SK-N-SH (cell line): Measurements from ENCODE around the gene IFNL1. TPM values are rescaled to one million over a fixed set of nuclear protein-coding genes. Genes with fewer than 3 reads are reported as not detected.
A peak's percentile ranks its signal among the peaks of the same experiment; 100 is the strongest.

ENCODE experiments used
- CTCF ChIA-PET: fragments of 300-600, 350-600 bp; formaldehyde crosslinking; extraction: SDS; loops from one replicate; lab custom pipeline; 2021; lab: Yijun Ruan, JAX
- POLR2A ChIA-PET: fragments of 350-600 bp; sonication (Branson Sonifier 250); formaldehyde crosslinking; extraction: SDS; loops from one replicate; lab custom pipeline; 2020; ENCODE audit warnings: antibody characterized with exemption, inconsistent platforms; lab: Yijun Ruan, JAX
- DNase-seq: peaks from one replicate; pipeline ENCODE4 v3.0.0; 2012
- H2AFZ ChIP-seq: fragments of 200-600 bp; sonication (generic); 2 replicates; pipeline ENCODE4 v1.8.1; 2016; ENCODE audit warnings: antibody characterized with exemption, mild to moderate bottlenecking, low read depth
- H3F3A ChIP-seq: fragments of 200-600 bp; sonication (generic); replicated peaks from 2 replicates; pipeline ENCODE3; 2016; ENCODE audit warnings: antibody characterized with exemption, mild to moderate bottlenecking; ENCODE audit not compliant: insufficient read depth
- H3K27ac ChIP-seq, 2 experiments: fragments of 200-500 bp in 1 of 2; fragments of 200-600 bp in 1 of 2; sonication (Bioruptor generic) in 1 of 2; sonication (generic), shearing (Covaris generic) in 1 of 2; 2 replicates each; pipeline versions ENCODE4 v1.5.1 to v1.6.1; 2014 to 2016; ENCODE audit warnings: low read depth in 2 of 2, inconsistent platforms in 1 of 2, low read length in 1 of 2, mild to moderate bottlenecking in 1 of 2, mixed read lengths in 1 of 2
- H3K27me3 ChIP-seq: fragments of 200-600 bp; sonication (generic), shearing (Covaris generic); 2 replicates; pipeline ENCODE4 v1.6.1; 2016; ENCODE audit warnings: mixed run types; ENCODE audit not compliant: insufficient read depth
- H3K36me3 ChIP-seq, 2 experiments: fragments of 200-500 bp in 1 of 2; fragments of 200-600 bp in 1 of 2; sonication (Bioruptor generic) in 1 of 2; sonication (generic) in 1 of 2; replicated peaks in 1 of 2; 2 replicates each; pipeline versions ENCODE3 to v1.5.1; 2014 to 2016; ENCODE audit warnings: low read length in 1 of 2, mild to moderate bottlenecking in 1 of 2; ENCODE audit not compliant: insufficient read depth in 2 of 2, control insufficient read depth in 1 of 2
- H3K4me1 ChIP-seq, 2 experiments: fragments of 200-500 bp in 1 of 2; fragments of 200-600 bp in 1 of 2; sonication (Bioruptor generic) in 1 of 2; sonication (generic), shearing (Covaris generic) in 1 of 2; 2 replicates each; pipeline versions ENCODE4 v1.5.1 to v1.6.1; 2014 to 2016; ENCODE audit warnings: low read depth in 1 of 2, low read length in 1 of 2, mixed run types in 1 of 2; ENCODE audit not compliant: insufficient read depth in 2 of 2, control insufficient read depth in 1 of 2
- H3K4me2 ChIP-seq: fragments of 200-600 bp; sonication (generic), shearing (Covaris generic); 2 replicates; pipeline ENCODE4 v1.6.1; 2017; ENCODE audit warnings: mixed run types
- H3K4me3 ChIP-seq, 2 experiments: fragments of 200-500 bp in 1 of 2; fragments of 200-600 bp in 1 of 2; sonication (Bioruptor generic) in 1 of 2; sonication (generic), shearing (Covaris generic) in 1 of 2; 2 replicates each; pipeline versions ENCODE4 v1.5.1 to v1.8.1; 2014 to 2016; ENCODE audit warnings: low read depth in 2 of 2, inconsistent platforms in 1 of 2, low read length in 1 of 2, mild to moderate bottlenecking in 1 of 2, mixed read lengths in 1 of 2, moderate library complexity in 1 of 2
- H3K79me2 ChIP-seq: fragments of 200-600 bp; sonication (generic); 2 replicates; pipeline ENCODE4 v1.8.1; 2017; ENCODE audit warnings: mild to moderate bottlenecking; ENCODE audit not compliant: insufficient read depth
- H3K9ac ChIP-seq: fragments of 200-600 bp; sonication (generic); 2 replicates; pipeline ENCODE4 v1.6.1; 2017; ENCODE audit warnings: mixed run types
- H3K9me2 ChIP-seq: fragments of 200-600 bp; sonication (generic); 2 replicates; pipeline ENCODE4 v1.6.1; 2017; ENCODE audit warnings: mixed run types
- H3K9me3 ChIP-seq: fragments of 200-600 bp; sonication (generic); 2 replicates; pipeline ENCODE4 v1.6.1; 2017; ENCODE audit warnings: mixed run types, mild to moderate bottlenecking, moderate library complexity
- H4K20me1 ChIP-seq: fragments of 200-600 bp; sonication (generic); 2 replicates; pipeline ENCODE4 v1.6.1; 2017; ENCODE audit warnings: mild to moderate bottlenecking, mixed run types; ENCODE audit not compliant: insufficient read depth
- CHD2 ChIP-seq: fragments of 150-350 bp; IDR thresholded peaks from 2 replicates; pipeline ENCODE4 v1.6.1; 2018; ENCODE audit warnings: low read length; ENCODE audit not compliant: partially characterized antibody
- EZH2phosphoT487 ChIP-seq: fragments of 200-600 bp; sonication (generic); IDR thresholded peaks from 2 replicates; pipeline ENCODE4 v1.6.1; 2017; ENCODE audit warnings: low read depth, mixed run types, mild to moderate bottlenecking, antibody characterized with exemption, moderate library complexity, borderline replicate concordance
- GABPA ChIP-seq: IDR thresholded peaks from 2 replicates; pipeline ENCODE4 v1.4.0; 2012; ENCODE audit warnings: low read depth, mild to moderate bottlenecking
- JUND ChIP-seq: IDR thresholded peaks from 2 replicates; pipeline ENCODE4 v1.4.0; 2012
- MEF2A ChIP-seq: IDR thresholded peaks from 2 replicates; pipeline ENCODE4 v1.4.0; 2012; ENCODE audit warnings: low read depth, borderline replicate concordance
- MXI1 ChIP-seq: IDR thresholded peaks from 2 replicates; pipeline ENCODE4 v1.6.1; 2012; ENCODE audit warnings: mild to moderate bottlenecking, low read depth, low read length, improper control_type of control experiment
- ZBTB33 ChIP-seq: IDR thresholded peaks from 2 replicates; pipeline ENCODE4 v1.4.0; 2012; ENCODE audit warnings: low read depth, borderline replicate concordance
- WGBS: methylation state at CpG from one replicate; pipeline ENCODE4 v1.1.6; 2017; ENCODE audit warnings: low lambda C conversion rate; 5-methylcytosine and 5-hydroxymethylcytosine counted together
- polyA plus RNA-seq, 3 experiments: library from polyadenylated mRNA; depleted of rRNA; stranded (reverse); fragments of >200 nt; gene quantifications; 2 replicates each; pipeline ENCODE4 v1.2.3, GENCODE V29; 2012
- TF ChIP-seq, protein P1 (sequence below): IDR thresholded peaks from 2 replicates; pipeline ENCODE4 v1.4.0; 2012; ENCODE audit warnings: low read depth, borderline replicate concordance
- TF ChIP-seq, protein P2 (sequence below): fragments of 200-600 bp; sonication (generic); IDR thresholded peaks from 2 replicates; pipeline ENCODE4 v1.6.1; 2017; ENCODE audit warnings: antibody characterized with exemption, mild to moderate bottlenecking, moderate library complexity

The IFNL1 gene
- polyA plus RNA-seq, 1 of the 3 experiments (the other 2 are of a cell fraction) = not detected

DNA sequence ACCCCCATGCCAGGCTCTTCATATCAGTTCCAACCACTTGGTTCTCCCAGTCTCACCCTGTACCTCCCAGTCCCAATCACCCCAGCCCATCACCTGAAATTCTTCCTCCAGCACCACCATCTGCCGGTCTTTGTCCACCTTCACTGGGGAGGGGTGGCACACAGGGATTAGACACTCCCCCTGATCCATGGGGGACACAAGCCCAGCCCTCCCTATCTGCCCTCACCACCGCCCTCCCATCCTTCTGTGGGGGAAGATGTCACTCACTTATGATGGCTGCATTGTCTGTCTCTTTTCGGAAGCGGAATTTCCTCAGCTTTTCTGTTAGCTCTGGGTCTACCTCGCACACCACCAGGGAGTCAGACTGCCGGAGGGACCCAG is 39.0 kb downstream of the IFNL1 start:
- H3K9me3 ChIP-seq = no peaks in the 10 kb centered on the region
- no peak overlapping the region for H3K27ac ChIP-seq
- H3K9ac ChIP-seq = no peak overlapping the region
- H2AFZ ChIP-seq = no peak overlapping the region
- peak; percentile 14 for DNase-seq
- peaks cover 6% of the 10 kb centered on the region for H3F3A ChIP-seq
- no peaks in the 10 kb centered on the region for H3K27me3 ChIP-seq
- no peak overlapping the region for H3K4me3 ChIP-seq
- H3K36me3 ChIP-seq = no peaks in the 10 kb centered on the region
- H3K4me1 ChIP-seq = no peaks in the 10 kb centered on the region
- WGBS = 77% methylated on average over 6 of the region's 6 CpGs
- H3K9me2 ChIP-seq = no peaks in the 10 kb centered on the region
- no peaks in the 10 kb centered on the region for H4K20me1 ChIP-seq
- POLR2A ChIA-PET = no interaction called here
- no peak overlapping the region for H3K4me2 ChIP-seq
- H3K79me2 ChIP-seq = no peaks in the 10 kb centered on the region
- CTCF ChIA-PET = interaction anchor here (1.6 to 4.1 kb wide), 2 partner anchors 213 to 225 kb away, joined by 5 to 22 read pairs; no protein-coding TSS in a partner anchor
- TF ChIP-seq JUND = no peak
- TF ChIP-seq MEF2A = no peak
- no peak for TF ChIP-seq CHD2
- TF ChIP-seq GABPA = no peak

- Histone ChIP-seq H2AFZ (no peak overlapping the region), H3K27me3 (no peaks in the 10 kb centered on the region), H3K79me2 (no peaks in the 10 kb centered on the region), H3K9me3 (no peaks in the 10 kb centered on the region), H3K4me2 (no peak overlapping the region), H3K9me2 (no peaks in the 10 kb centered on the region), H3K4me3 (no peak overlapping the region), H3K9ac (no peak overlapping the region), H3K4me1 (peaks cover 0 to 5% of the 10 kb centered on the region in 2 experiments; a peak in 1 of 4 replicates), H3K27ac (no peak overlapping the region), H4K20me1 (no peaks in the 10 kb centered on the region), H3K36me3 (no peaks in the 10 kb centered on the region), H3F3A (peaks cover 6% of the 10 kb centered on the region)
- DNase-seq = no peak
- TF ChIP-seq, protein P1, sequence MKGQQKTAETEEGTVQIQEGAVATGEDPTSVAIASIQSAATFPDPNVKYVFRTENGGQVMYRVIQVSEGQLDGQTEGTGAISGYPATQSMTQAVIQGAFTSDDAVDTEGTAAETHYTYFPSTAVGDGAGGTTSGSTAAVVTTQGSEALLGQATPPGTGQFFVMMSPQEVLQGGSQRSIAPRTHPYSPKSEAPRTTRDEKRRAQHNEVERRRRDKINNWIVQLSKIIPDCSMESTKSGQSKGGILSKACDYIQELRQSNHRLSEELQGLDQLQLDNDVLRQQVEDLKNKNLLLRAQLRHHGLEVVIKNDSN = no peak
- TF ChIP-seq, protein P2, sequence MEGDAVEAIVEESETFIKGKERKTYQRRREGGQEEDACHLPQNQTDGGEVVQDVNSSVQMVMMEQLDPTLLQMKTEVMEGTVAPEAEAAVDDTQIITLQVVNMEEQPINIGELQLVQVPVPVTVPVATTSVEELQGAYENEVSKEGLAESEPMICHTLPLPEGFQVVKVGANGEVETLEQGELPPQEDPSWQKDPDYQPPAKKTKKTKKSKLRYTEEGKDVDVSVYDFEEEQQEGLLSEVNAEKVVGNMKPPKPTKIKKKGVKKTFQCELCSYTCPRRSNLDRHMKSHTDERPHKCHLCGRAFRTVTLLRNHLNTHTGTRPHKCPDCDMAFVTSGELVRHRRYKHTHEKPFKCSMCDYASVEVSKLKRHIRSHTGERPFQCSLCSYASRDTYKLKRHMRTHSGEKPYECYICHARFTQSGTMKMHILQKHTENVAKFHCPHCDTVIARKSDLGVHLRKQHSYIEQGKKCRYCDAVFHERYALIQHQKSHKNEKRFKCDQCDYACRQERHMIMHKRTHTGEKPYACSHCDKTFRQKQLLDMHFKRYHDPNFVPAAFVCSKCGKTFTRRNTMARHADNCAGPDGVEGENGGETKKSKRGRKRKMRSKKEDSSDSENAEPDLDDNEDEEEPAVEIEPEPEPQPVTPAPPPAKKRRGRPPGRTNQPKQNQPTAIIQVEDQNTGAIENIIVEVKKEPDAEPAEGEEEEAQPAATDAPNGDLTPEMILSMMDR = no peak
- TF ChIP-seq EZH2phosphoT487 (no peak), MXI1 (no peak), ZBTB33 (no peak), JUND (no peak)
- ChIA-PET POLR2A (no interaction called here), CTCF (interaction anchor here (1.9 to 4.1 kb wide), 2 partner anchors 9 to 215 kb away, joined by 9 to 22 read pairs; no protein-coding TSS in a partner anchor)
- WGBS = 48% methylated on average over 3 of the region's 3 CpGs
These were observed 40.3 kb downstream of the IFNL1 start for GRCh38 chr19:39336483-39336882.
